ENCODE data around the gene STXBP6.

Gene STXBP6

DNA sequence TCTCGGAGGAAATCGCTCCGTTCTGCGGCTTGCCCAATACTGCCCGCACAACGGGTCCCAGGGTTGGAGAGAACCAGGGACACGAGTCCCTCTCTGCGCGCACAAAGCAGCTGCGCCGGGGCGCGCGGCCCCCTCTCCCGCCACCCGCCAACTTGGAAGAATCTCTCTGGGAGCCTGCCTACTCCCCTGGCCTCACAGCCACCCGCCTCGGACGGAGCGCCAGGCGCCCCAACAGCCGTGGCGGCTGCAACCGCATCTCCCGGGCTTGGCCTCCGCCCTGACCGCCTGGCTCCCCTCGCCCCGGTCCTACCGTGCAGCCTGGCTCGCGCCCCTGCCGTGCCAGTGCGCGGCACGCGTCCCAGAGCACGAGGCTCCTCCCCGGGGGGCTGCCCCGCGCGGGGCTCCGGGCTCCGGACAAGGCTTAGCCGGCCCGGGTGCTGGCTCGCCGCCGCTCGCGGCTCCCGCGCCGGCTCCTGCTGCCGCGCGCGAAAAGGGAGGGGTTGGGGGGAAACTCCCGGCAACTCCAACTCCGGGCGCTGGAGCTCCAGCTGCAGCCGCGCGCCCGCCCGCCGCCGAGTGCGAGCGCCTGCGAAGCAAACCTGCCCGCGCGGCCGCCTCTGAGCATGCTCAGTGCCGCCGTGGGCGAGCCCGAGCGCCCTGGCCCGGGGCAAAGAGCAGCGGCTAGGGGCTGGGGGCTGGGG, at the start of gene STXBP6:
STXBP6 (minus strand) TSS at position 580 of the 701 bp plus-strand sequence. CDS start 75,329 bp downstream, outside the sequence.
- no peak for DNase-seq (ENCODE audit: low read depth)

GRCh38 chr14:25097120-25097519, 47.2 kb upstream of the STXBP6 start:
- no peak for DNase-seq (ENCODE audit: low read depth)

GRCh38 chr14:25095736-25096437, 45.9 kb upstream of the STXBP6 start:
- no peak for DNase-seq (ENCODE audit: low read depth)

GRCh38 chr14:25094171-25094907, 44.4 kb upstream of the STXBP6 start:
- DNase-seq (ENCODE audit: low read depth) = no peak

DNA sequence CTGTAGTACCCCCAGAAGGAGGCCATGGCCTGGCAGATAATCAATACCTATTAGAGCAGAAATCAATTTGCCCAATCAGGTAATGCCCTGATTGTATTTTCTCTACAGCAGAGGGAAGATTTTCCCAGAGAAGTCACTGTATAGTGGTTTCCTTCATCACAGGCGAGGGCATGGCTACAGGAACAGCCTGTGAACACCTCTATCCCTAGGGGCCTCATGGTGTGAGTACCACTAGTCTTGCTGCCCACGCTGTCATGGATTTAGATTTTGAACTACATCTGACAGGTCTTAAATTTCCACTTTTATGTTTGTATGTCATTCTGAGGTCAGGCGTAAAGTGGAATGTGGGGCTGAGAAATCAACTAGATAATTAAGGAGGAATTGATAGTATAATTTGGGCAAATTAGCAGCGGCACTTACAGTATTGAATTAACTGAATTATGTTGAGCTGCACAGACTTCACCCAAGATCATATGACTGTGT, 42.4 kb upstream of the STXBP6 start:
- no peak for DNase-seq (ENCODE audit: low read depth)

DNA sequence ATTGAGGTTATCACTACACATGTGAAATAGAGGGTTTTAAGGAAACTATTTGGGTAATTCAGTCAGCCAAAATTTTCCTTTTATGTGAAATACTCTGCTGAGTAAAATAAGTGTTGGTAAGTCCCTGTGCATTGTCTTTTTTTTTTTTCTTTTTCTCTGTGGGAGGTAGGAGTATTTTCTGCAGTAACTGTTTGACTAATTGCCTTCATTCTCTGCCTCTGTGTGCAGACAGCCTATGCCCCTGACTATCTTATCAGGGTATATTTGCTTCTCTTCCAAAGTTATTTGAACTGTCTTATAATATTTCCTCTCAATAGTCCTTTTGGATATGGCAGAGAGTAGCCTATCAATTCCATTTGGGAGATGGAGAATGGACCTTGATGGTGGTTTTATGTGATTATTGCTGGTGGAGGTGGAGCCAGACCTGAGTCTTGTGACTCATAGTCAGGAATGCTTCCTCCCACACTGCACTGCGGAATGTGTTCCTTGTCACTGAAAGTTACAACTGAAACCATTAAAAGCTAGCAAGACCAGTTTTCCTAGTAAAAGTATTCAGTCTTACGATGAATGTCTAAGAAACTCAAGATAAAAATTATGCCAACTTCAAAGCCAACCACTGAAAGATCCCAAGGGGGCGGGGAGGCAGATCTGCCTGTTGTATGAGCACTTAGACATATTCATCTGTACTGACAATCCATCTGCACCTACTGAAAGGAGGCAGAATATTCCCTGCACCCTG, 40.9 kb upstream of the STXBP6 start:
- DNase-seq (ENCODE audit: low read depth) = no peak

DNA sequence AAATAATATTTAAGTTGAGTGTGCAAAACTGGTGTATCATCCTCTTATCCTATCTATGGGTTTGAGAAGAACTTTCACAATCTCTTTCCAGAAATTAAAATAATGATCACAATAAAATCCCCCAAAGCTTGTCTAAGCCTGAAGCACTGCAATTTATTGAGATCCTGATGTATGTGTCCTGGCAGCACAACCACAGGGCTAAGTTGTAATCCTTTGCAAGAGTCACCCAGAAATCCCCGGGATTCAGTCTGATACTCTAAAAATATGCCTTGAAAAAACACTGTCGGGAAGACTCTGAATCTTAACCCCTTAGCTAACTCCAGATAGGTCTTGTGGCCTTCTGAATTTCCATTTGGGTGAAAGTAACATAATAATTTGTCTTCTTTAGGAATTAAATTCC, 40.3 kb upstream of the STXBP6 start:
- no peak for DNase-seq (ENCODE audit: low read depth)

DNA sequence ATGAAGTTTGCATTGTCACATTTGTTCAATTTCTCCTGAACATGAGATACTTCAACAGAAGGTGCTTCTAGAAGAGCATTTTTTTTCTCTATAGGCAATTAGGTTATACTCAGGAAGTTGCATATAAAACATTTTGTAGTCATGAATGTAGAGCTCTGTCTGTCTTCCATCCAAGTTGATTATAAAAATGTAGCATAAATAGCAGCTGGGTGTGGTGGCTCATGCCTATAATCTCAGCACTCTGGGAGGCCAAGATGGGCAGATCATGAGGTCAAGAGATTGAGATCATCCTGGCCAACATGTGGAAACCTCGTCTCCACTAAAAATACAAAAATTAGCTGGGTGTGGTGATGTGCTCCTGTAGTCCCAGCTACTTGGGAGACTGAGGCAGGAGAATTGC, 39.5 kb upstream of the STXBP6 start:
- DNase-seq (ENCODE audit: low read depth) = no peak

DNA sequence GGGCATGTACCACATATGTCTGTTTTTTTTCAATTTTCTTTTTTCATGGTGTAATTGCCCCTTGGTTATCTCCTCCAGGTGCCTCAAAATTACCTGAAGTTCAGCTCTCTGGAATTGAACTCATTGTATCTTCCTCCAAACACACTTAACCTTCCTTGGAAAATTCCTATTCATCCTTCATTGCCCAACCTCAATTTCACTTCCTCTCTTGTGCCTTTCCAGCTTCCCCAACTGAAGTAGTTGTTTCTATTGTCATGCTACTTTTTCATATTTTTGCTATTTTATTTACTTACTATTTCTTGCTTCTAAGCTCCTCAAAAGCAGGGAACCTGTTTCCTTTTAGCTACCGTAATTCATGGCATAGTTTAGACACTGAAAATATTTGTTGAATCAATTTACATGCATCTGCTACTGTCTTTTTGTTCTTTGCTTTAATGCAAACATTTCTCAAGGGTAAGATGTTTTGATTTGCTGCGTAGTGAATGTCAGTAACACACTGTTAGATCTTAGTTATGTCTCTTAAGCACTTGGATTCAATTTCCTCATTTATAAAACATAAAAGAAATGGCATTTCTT, 37.0 kb upstream of the STXBP6 start:
- DNase-seq (ENCODE audit: low read depth) = no peak

GRCh38 chr14:25086081-25086480, 36.1 kb upstream of the STXBP6 start:
- DNase-seq (ENCODE audit: low read depth) = no peak

- no peak for DNase-seq (ENCODE audit: low read depth)
Measured at GRCh38 chr14:25080682-25081081, 30.7 kb upstream of the STXBP6 start.

DNA sequence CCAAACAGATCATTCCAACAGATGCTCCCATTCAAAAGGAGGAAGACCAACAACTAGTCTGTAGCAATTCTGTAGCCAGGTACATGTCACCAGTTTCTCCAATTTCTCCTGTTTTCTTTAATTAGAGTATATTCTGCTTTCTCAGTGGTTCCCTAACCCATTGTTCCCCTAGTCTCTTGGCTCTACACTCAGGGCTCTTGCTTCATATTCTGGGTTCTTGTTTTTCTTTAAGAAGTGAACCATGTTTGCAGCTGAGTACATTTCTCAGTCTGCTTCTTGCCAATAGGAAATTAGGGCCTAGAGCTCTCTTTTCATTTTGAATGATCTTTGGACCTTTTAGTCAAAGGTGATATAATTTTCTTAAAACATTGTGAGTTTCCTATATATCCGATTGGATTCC, 29.4 kb upstream of the STXBP6 start:
- no peak for DNase-seq (ENCODE audit: low read depth)

GRCh38 chr14:25074099-25074685, 24.2 kb upstream of the STXBP6 start:
- DNase-seq (ENCODE audit: low read depth) = no peak

GRCh38 chr14:25069879-25070278, 19.9 kb upstream of the STXBP6 start:
- DNase-seq (ENCODE audit: low read depth) = no peak

DNA sequence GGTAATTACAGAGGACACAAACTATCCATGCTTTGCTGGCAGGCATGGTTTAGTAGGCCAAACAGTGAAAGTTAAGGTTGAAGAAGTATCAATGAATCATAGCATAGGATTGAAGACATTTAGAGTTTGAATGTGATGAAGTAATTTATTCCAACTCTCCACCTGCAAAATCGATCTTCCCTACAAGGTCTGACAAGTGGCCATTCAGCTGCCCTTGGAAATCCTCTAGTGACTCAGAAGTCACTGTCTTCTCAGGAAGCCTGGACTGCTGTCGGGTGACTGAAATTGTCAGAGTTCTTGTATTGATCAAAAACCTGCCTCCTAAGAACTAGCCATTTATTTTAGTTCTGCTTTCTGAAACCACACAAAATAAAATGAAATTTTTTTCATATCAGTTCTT, 17.7 kb upstream of the STXBP6 start:
- DNase-seq (ENCODE audit: low read depth) = no peak

DNA sequence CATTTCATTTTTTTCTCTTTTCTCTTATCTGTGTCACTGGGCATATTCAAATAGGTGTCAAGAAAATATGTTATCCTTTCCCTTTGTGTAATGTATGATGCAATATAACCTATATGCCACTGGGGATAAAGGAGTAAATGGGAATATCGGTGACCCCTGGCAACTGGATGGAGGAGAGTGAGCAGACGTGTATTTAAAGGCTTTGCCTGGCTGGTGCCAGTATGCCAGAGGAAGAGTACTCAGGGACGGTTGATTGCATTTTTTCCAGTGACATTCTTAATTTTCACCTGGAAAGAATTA, 12.0 kb upstream of the STXBP6 start:
- DNase-seq (ENCODE audit: low read depth) = no peak

GRCh38 chr14:25056688-25057078, 6.7 kb upstream of the STXBP6 start:
- no peak for DNase-seq (ENCODE audit: low read depth)

GRCh38 chr14:25055992-25056687, 6.2 kb upstream of the STXBP6 start:
- DNase-seq (ENCODE audit: low read depth) = no peak

GRCh38 chr14:25055005-25055404, 5.1 kb upstream of the STXBP6 start:
- no peak for DNase-seq (ENCODE audit: low read depth)

GRCh38 chr14:25053585-25053984, 3.6 kb upstream of the STXBP6 start:
- no peak for DNase-seq (ENCODE audit: low read depth)

- DNase-seq (ENCODE audit: low read depth) = no peak
Measured at GRCh38 chr14:25052921-25053320, 3.0 kb upstream of the STXBP6 start.

Data from activated T-helper 9 cell treated with anti-CD3 and anti-CD28 coated beads, Interleukin-2, amount 50 U/mL, for 16 hours (primary cell).